ENCODE measurements around the gene VTI1A. TPM values are rescaled to one million over a fixed set of nuclear protein-coding genes. Genes with fewer than 3 reads are reported as not detected.

Gene VTI1A
- total RNA-seq, 2 donors from 2014 or later, result 58.8 to 65.0 TPM

DNA sequence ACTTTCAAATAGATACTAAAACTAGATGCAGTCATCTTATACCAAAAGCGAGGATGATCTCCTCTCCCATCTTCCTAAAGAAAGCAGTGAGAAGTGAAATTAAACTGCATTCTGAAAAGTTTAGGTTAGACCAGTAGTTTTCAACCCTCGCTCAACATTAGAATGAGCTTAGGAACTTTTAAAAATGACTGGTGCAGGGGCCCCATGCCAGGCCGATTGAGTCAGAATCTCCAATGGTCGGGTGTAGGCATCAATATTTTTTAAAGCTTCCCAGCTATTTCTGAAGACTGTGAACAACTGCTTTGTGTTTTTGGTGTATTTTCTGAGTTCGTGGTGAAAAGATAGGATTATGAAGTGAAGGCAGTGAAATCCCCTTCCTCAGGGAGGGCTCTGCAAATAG, 146.0 kb downstream of the VTI1A start:
- no peak for ATAC-seq
- no peak overlapping the region for H3K4me3 Mint-ChIP-seq

DNA sequence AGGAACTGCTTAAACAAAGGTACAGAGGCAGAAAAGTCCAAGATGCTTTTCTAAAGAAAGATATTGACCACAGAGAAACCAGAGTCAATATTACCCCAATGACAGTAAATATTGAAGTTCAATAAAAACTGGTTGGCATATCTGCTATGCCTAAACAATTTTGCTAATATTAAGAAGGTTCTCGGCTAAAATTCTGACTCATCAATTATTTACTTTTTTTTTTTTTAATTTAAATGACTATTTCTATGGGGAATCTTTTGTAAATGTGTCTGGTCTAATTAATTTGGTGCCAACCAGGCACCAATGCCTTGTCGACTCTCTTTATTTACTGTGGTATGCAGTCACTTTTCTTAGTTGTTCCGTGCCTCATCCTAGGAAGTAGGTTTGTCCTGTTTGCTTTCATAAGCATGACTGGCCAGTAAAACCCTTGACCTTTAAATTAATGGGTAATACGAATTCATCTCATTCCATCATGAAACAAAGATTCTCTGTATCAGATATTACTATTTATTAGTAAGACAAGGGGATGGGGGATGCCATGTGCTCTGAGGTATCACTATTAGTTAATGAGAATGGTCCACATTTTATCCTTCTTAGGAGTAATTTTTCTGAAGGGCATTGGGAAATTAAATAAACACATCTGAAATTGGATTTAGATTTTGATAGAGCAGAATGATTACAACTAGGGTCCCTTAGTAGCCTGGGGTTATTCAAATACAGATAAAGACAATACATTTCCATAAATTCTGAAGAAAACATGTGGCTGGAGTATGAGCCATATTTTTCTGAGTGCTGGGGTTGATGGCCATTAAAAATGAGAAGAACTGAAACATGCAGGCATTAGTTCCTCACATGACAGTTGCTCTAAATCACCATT, 154.4 kb downstream of the VTI1A start:
- H3K27me3 Mint-ChIP-seq, result no peaks in the 10 kb centered on the region
- no peak for ATAC-seq
- no peak for DNase-seq
- no peak overlapping the region for H3K4me3 Mint-ChIP-seq
- H3K9me3 ChIP-seq (ENCODE audit: control insufficient read depth, low read length, poor library complexity, severe bottlenecking), result no peaks in the 10 kb centered on the region
- H3K4me1 Mint-ChIP-seq, result peaks cover 7% of the 10 kb centered on the region
- H3K27ac Mint-ChIP-seq, result no peak overlapping the region
- peaks cover 8% of the 10 kb centered on the region for H3K36me3 Mint-ChIP-seq (ENCODE audit: low read depth)

More for the DNA sequence above, 146.0 kb downstream of the VTI1A start:
- no peaks in the 10 kb centered on the region for H3K9me3 ChIP-seq (ENCODE audit: control insufficient read depth, low read length, poor library complexity, severe bottlenecking)
- DNase-seq, result no peak
- H3K27me3 Mint-ChIP-seq, result no peaks in the 10 kb centered on the region
- H3K36me3 Mint-ChIP-seq (ENCODE audit: low read depth), result peaks cover 4% of the 10 kb centered on the region
- no peaks in the 10 kb centered on the region for H3K4me1 Mint-ChIP-seq
- H3K27ac Mint-ChIP-seq, result no peak overlapping the region

DNA sequence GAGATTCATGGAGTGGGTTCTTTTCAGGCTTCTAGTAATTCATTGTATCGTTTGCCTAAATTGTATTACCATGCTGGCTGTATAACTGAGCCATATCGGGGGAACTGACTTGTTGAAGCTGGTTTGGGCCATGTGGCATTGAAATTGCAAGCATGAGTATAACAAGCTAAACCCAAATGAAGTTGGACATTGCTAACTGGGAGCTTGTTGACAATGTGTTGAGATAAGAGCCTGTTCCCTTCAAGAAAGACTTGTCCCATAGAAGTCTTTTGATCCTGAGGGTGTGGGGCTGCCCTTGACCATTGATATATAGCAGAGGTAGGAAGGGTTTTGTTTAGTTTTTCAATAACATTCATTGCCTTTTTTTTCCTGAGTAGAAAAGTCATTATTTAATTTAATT, 156.0 kb downstream of the VTI1A start:
- no peak for DNase-seq
- no peaks in the 10 kb centered on the region for H3K9me3 ChIP-seq (ENCODE audit: control insufficient read depth, low read length, poor library complexity, severe bottlenecking)
- no peaks in the 10 kb centered on the region for H3K27me3 Mint-ChIP-seq
- H3K36me3 Mint-ChIP-seq (ENCODE audit: low read depth), result peaks cover 8% of the 10 kb centered on the region
- H3K27ac Mint-ChIP-seq, result no peak overlapping the region
- H3K4me1 Mint-ChIP-seq, result peaks cover 7% of the 10 kb centered on the region
- ATAC-seq, result no peak
- H3K4me3 Mint-ChIP-seq, result no peak overlapping the region

DNA sequence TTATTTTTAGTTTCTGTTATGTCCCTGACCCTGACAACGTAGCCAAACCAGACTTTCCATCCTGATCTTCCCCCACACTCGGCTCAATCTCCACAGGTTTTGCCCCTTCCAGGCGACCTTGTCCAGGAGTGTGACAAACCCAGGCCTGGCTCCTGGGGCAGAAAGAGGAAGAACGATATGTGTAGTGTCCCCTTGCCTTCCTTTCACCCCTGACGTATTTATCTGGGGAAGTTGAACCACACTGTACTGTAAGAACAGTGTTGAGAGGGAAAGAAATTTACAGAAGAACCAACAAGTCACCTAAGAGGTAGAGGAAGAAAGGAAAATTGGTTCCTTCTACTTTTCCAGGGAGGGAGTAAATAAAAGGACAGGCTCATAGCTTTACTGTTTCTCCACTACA, 158.0 kb downstream of the VTI1A start:
- ATAC-seq (no peak), DNase-seq (no peak)
- H3K27ac Mint-ChIP-seq, result no peak overlapping the region
- H3K4me1 Mint-ChIP-seq, result peaks cover 7% of the 10 kb centered on the region
- H3K27me3 Mint-ChIP-seq, result no peaks in the 10 kb centered on the region
- H3K36me3 Mint-ChIP-seq (ENCODE audit: low read depth), result peaks cover 6% of the 10 kb centered on the region
- H3K9me3 ChIP-seq (ENCODE audit: control insufficient read depth, low read length, poor library complexity, severe bottlenecking), result no peaks in the 10 kb centered on the region
- no peak overlapping the region for H3K4me3 Mint-ChIP-seq

DNA sequence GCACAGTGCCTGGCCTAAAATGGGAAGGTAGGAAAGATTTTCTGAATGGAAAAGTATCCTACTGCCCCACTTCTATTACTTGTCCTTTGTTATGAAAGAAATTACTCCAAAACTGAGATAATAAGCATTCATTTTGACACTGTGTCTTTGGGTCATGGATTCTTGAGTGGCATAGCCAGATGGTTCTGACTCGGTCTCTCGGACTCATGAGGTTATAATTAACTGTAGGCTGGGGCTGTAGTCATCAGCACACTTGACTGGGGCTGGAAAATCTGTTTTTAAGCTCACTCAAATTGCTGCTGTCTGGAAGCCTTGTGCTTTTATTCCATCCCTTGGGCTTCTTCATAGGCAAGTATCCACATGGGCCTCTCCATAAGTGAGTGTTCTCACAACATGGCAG, 160.5 kb downstream of the VTI1A start:
- H3K36me3 Mint-ChIP-seq (ENCODE audit: low read depth), result peaks cover 6% of the 10 kb centered on the region
- ATAC-seq, result no peak

DNA sequence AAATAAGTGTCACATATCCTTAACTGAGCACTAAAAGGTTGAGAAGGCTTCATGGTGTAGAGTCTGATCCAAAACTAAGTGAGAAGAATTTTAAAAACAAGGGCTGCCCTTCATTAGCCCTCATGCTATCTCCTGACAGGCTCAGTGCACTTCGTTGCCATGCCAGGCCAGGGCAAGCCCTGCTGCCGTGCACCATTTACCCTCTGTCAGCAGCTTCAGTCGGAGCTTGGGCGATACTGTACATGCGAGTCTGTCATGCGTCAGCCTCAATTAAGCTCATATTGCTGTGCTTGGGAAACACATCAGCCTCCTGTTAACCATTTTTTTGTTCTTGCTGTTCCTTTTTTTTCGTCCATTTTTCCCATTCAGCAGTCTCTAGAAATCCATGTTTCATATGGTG, 166.6 kb downstream of the VTI1A start:
- no peak overlapping the region for H3K27ac Mint-ChIP-seq
- DNase-seq (no peak), ATAC-seq (no peak)
- H3K4me1 Mint-ChIP-seq, result no peaks in the 10 kb centered on the region
- no peak overlapping the region for H3K4me3 Mint-ChIP-seq
- H3K36me3 Mint-ChIP-seq (ENCODE audit: low read depth), result no peaks in the 10 kb centered on the region
- no peaks in the 10 kb centered on the region for H3K9me3 ChIP-seq (ENCODE audit: control insufficient read depth, low read length, poor library complexity, severe bottlenecking)
- no peaks in the 10 kb centered on the region for H3K27me3 Mint-ChIP-seq

More for the DNA sequence above, 160.5 kb downstream of the VTI1A start:
- Mint-ChIP-seq H3K27me3 (no peaks in the 10 kb centered on the region), H3K4me3 (no peak overlapping the region), H3K27ac (no peak overlapping the region), H3K4me1 (peaks cover 4% of the 10 kb centered on the region)
- H3K9me3 ChIP-seq (ENCODE audit: control insufficient read depth, low read length, poor library complexity, severe bottlenecking), result no peaks in the 10 kb centered on the region
- DNase-seq, result no peak

DNA sequence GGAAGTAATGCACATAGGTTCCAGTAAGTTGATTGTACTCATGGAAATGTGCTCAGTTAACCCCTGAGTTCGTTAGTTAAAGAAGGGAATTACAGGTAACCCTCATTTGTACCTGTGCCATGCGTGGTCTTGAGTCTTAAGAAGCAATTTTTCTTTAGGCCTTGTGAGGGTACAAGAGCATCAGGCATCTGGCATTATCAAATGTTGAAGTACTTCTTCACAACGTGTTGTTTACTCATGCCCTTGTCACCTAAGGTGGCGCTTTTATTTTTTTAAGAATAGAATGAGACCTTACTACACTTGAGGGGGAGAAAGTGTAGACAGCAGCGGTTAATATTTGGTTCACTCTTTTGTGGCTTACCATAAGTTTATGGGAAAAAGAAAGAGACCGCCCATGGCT, 167.1 kb downstream of the VTI1A start:
- H3K4me1 Mint-ChIP-seq, result no peaks in the 10 kb centered on the region
- ATAC-seq, result no peak
- no peaks in the 10 kb centered on the region for H3K27me3 Mint-ChIP-seq
- H3K36me3 Mint-ChIP-seq (ENCODE audit: low read depth), result no peaks in the 10 kb centered on the region
- H3K4me3 Mint-ChIP-seq, result no peak overlapping the region
- no peaks in the 10 kb centered on the region for H3K9me3 ChIP-seq (ENCODE audit: control insufficient read depth, low read length, poor library complexity, severe bottlenecking)
- no peak for DNase-seq
- H3K27ac Mint-ChIP-seq, result no peak overlapping the region

DNA sequence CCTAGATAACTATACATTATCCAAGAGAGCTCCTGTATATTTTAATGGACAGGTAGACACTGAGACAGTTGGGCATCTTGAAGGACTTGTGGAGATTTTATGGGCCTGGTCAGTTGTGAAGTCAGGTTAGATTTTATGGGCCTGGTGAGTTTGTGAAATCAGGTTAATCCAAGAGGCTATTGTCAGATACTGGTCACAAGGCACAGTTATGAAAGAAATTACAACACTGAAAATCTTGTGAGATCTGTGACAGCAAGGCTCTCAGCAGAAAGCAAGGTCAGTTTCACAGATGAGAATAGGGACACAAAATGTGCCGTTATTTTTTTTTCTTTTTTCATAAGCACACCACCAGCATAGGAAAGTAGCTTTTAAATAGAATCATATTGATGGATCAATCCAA, 167.6 kb downstream of the VTI1A start:
- ATAC-seq, result no peak
- H3K4me3 Mint-ChIP-seq, result no peak overlapping the region
- no peak overlapping the region for H3K27ac Mint-ChIP-seq
- no peak for DNase-seq
- no peaks in the 10 kb centered on the region for H3K9me3 ChIP-seq (ENCODE audit: control insufficient read depth, low read length, poor library complexity, severe bottlenecking)
- H3K27me3 Mint-ChIP-seq, result no peaks in the 10 kb centered on the region
- no peaks in the 10 kb centered on the region for H3K36me3 Mint-ChIP-seq (ENCODE audit: low read depth)
- no peaks in the 10 kb centered on the region for H3K4me1 Mint-ChIP-seq

DNA sequence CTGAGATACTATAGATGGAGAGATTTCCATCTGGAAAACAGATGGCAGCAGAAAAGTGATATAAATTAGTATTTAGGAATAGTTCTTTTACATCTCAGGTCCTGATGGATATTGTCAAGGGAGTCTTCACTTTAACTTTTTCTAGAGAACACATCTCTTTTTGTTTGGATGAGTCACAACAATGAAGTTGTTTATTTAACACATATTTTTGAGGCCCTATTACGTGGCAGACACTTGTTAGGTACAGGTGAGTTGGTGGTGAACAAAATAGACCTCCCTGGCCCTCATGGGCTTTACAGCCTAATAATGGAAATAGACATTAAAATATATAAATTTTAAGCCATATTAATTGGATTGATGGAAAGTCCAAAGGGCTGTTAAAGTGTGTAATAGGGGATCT, 168.3 kb downstream of the VTI1A start:
- ATAC-seq (no peak), DNase-seq (no peak)
- no peaks in the 10 kb centered on the region for H3K9me3 ChIP-seq (ENCODE audit: control insufficient read depth, low read length, poor library complexity, severe bottlenecking)
- Mint-ChIP-seq H3K4me3 (no peak overlapping the region), H3K27ac (no peak overlapping the region), H3K36me3 (ENCODE audit: low read depth) (no peaks in the 10 kb centered on the region), H3K4me1 (no peaks in the 10 kb centered on the region), H3K27me3 (no peaks in the 10 kb centered on the region)

DNA sequence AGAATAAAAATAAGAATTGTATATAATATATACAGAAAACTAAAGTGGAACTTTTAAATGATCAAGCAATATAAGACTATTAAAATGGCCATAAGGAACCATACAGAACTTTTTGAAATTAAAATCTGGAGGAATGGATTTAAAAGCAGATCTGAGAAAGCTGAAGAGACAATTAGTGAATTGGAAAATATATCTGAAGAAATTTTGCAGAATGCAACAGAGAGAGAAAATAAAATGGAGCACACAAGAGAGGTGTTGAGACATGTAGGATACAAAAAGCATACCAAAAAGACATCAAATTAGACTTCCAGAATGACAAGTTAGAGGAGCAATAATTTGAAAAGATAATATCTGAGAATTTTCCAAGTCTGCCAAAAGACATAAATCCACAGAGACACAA, 169.6 kb downstream of the VTI1A start:
- peaks cover under 1% of the 10 kb centered on the region for H3K36me3 Mint-ChIP-seq (ENCODE audit: low read depth)
- no peaks in the 10 kb centered on the region for H3K4me1 Mint-ChIP-seq
- H3K27me3 Mint-ChIP-seq, result no peaks in the 10 kb centered on the region
- H3K4me3 Mint-ChIP-seq, result no peak overlapping the region
- DNase-seq (no peak), ATAC-seq (no peak)
- no peaks in the 10 kb centered on the region for H3K9me3 ChIP-seq (ENCODE audit: control insufficient read depth, low read length, poor library complexity, severe bottlenecking)
- no peak overlapping the region for H3K27ac Mint-ChIP-seq

DNA sequence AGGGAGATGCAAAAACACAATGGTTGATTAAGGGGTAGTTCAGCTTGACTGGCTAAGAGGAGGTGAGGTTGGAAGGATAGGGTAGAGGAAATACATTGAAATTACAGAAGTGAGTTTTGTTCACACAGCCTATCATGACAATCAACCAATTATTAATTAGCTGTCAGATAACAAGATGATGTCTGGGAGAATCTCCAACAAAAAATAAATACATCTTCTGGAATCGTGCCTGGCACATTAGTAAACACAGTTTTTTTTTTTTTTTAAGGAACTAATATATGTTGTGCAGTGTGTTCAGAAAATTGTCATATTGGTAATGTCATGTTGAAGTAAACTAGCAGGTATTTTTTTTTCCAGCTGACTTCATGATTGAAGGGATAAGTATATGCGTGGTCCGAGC, 171.8 kb downstream of the VTI1A start:
- peaks cover 2% of the 10 kb centered on the region for H3K36me3 Mint-ChIP-seq (ENCODE audit: low read depth)
- no peaks in the 10 kb centered on the region for H3K27me3 Mint-ChIP-seq
- no peaks in the 10 kb centered on the region for H3K4me1 Mint-ChIP-seq
- H3K27ac Mint-ChIP-seq, result no peak overlapping the region
- H3K9me3 ChIP-seq (ENCODE audit: control insufficient read depth, low read length, poor library complexity, severe bottlenecking), result no peaks in the 10 kb centered on the region
- ATAC-seq (no peak), DNase-seq (no peak)
- no peak overlapping the region for H3K4me3 Mint-ChIP-seq

DNA sequence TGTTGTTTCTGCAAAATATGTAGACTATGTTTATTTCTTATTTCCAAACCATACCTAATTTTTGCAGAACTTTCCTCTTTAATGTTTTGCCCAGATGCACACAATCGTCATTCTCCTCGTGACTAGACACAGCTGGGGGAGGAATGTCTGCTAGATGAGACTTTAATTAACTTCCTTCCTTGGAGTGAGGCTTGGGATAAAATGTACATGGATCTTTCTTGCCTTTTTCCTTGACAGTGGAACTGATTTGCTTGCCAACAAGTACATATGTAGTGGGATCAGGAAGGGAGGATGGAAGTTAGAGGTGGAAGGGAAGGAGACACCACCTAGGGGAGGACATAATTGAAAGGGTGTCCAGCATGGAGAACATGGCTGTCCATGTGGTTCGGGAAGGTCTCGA, 172.5 kb downstream of the VTI1A start:
- H3K36me3 Mint-ChIP-seq (ENCODE audit: low read depth), result peaks cover 2% of the 10 kb centered on the region
- no peak for ATAC-seq
- H3K27me3 Mint-ChIP-seq, result no peaks in the 10 kb centered on the region

DNA sequence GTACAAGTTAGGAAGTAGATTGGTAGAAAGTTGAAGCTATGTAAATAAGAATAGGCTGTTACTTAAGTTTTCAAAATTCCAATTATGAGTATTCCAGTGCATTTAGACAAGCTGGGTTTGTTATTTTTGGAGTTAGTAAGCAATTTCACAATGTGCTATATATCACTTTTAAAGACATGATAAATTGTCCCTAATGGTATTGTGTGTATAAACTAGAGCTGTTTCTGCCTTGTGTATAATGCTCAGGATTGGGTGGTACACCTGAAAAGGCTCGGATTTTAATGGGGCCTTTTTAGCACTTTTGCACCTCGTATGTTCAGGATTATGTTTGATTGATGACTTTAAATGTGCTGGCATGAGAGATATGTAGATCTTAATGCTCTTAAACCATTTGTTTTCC, 175.8 kb downstream of the VTI1A start:
- no peak for DNase-seq
- no peak overlapping the region for H3K27ac Mint-ChIP-seq
- H3K4me3 Mint-ChIP-seq, result no peak overlapping the region
- no peak for ATAC-seq
- no peaks in the 10 kb centered on the region for H3K4me1 Mint-ChIP-seq
- peaks cover 5% of the 10 kb centered on the region for H3K36me3 Mint-ChIP-seq (ENCODE audit: low read depth)
- no peaks in the 10 kb centered on the region for H3K27me3 Mint-ChIP-seq
- H3K9me3 ChIP-seq (ENCODE audit: control insufficient read depth, low read length, poor library complexity, severe bottlenecking), result no peaks in the 10 kb centered on the region

More for the DNA sequence above, 172.5 kb downstream of the VTI1A start:
- H3K27ac Mint-ChIP-seq, result no peak overlapping the region
- no peak for DNase-seq
- no peaks in the 10 kb centered on the region for H3K4me1 Mint-ChIP-seq
- H3K4me3 Mint-ChIP-seq, result no peak overlapping the region
- H3K9me3 ChIP-seq (ENCODE audit: control insufficient read depth, low read length, poor library complexity, severe bottlenecking), result no peaks in the 10 kb centered on the region

DNA sequence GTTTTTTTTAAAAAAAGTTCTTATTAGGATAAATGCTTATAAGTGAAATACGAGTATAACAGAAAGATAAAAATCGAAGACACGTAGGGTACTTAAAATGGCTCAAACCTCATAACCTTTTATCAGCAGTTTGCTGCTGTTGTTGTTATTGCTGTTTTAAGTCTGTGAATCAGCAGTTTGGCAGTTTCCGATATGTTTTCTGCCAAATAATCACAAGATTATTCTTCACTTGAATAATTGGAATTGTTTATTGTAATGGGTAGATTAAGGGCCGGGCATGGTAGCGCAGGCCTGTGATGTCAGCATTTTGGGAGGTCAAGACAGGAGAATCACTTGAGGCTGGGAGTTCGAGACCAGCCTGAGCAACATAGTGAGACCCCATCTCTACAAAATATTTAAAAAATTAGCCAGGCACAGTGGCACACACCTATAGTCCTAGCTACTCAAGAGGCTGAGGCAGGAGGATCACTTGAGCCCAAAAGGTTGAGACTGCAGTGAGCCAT, 177.6 kb downstream of the VTI1A start:
- Mint-ChIP-seq H3K4me1 (peaks cover 2% of the 10 kb centered on the region), H3K27ac (no peak overlapping the region), H3K27me3 (no peaks in the 10 kb centered on the region), H3K36me3 (ENCODE audit: low read depth) (peaks cover 6% of the 10 kb centered on the region), H3K4me3 (no peak overlapping the region)
- ATAC-seq (no peak), DNase-seq (no peak)
- H3K9me3 ChIP-seq (ENCODE audit: control insufficient read depth, low read length, poor library complexity, severe bottlenecking), result no peaks in the 10 kb centered on the region
